GM18508 (cell line): ENCODE results near the gene IL12RB1.

Experiments used
- ATAC-seq: cut with Tn5 transposase; IDR thresholded peaks from one replicate; pipeline ENCODE4 v1.9.1; 2021; ENCODE audit warnings: moderate number of reproducible peaks; ENCODE audit not compliant: insufficient read depth, unreplicated experiment

Gene IL12RB1

GRCh38 chr19:18086590-18087138, at the start of gene IL12RB1:
Gene IL12RB1 (minus strand): TSS chr19:18086934. CDS start chr19:18086823, 111 bp downstream.
- no peak for ATAC-seq

DNA sequence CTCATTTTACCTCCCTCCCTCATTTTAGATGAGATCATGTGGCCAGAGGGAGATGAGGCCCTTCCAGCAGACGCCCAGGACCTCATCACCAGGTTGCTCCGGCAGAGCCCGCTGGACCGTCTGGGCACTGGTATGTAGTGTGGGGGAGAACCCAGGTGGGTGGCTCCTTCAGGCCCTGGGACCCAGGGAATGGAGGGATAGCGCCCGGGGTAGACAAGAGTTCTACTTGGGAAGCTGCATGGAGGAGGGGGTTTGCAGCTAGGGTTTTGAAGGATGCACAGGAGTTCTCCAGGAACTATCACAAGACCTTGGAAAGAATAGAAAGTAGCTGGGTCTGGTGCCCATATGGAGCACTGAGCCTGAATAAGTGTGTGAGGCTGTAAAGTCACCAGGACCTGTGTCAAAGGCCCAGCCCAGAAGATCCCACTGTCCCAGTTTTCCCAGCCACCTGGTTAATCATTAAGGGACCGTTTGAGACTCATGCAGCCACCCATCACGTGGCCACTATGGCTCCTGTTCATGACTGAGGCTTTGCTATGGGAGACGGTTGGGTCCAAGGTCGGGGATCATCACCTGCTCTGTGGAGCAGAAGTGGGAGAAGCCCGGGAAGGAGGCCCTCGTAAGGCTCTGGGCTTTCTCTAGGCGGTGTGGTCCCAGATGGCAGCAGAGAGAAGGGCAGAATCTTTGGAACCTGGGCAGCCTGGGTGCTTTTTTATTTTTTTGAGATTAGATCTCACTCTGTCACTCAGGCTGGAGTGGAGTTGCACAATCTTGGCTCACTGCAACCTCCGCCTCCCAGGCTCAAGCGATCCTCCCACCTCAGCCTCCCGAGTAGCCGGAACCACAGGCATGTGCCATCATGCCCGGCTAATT, 49.2 kb upstream of the IL12RB1 start:
- ATAC-seq, result no peak

DNA sequence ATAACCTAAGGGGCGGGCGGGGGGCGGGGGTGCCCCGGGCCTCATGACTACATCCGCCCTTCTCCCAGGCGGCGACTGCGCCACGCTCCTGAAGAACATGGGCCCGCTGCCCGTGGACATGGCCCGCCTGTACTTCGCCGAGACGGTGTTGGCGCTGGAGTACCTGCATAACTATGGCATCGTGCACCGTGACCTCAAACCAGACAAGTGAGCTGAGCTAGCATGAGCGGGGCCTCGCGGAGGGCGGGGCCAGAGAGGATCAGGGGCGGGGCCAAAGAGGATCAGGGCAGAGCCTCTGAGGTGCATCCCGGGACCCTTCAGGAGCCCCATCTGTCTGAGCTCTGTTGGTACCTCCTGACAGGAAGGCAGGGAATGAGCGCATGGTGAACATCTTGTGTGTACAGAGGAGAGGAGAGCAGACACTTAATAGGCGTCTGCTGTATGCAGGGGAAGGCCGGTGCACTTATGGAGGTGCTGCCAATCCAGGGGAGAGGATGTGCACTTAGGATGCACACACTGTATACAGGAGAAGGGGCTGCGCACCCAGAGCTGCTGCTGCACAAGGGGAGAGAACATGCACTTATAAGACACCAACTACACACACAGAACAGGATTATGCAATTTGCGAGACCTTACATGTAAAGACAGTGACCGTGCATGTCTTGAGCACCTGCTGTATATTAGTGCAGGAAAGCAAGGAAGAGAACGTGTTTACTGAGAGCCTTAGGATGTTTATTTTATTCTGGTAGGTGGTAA, 45.3 kb upstream of the IL12RB1 start:
- no peak for ATAC-seq

GRCh38 chr19:18130523-18131242, 43.9 kb upstream of the IL12RB1 start:
- ATAC-seq, result no peak

- no peak for ATAC-seq
These were observed 42.1 kb upstream of the IL12RB1 start for GRCh38 chr19:18128805-18129204.

DNA sequence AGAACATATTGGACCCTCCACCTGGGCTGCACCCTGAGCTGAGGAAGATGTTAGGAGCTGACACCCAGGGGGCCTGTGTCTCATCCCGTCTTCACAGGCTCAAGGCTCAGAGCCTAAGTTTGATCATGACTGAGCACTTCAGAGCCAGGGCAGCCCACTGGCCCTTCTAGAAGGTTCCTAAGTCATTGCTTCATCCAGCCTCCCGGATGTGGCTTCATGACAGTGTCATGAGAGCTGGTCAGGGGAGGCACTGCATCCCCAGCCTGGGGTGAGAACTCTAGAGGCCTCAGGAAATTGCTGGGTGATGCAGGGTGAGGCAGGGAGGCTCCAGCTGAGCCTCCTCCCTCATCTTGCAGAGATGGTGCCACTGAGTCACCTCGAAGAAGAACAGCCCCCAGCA, 41.3 kb upstream of the IL12RB1 start:
- ATAC-seq, result no peak

- no peak for ATAC-seq
These were observed 39.4 kb upstream of the IL12RB1 start for GRCh38 chr19:18126097-18126496.

GRCh38 chr19:18123819-18124218, 37.1 kb upstream of the IL12RB1 start:
- ATAC-seq, result no peak

- no peak for ATAC-seq
These were observed 36.4 kb upstream of the IL12RB1 start for GRCh38 chr19:18122860-18123795.

DNA sequence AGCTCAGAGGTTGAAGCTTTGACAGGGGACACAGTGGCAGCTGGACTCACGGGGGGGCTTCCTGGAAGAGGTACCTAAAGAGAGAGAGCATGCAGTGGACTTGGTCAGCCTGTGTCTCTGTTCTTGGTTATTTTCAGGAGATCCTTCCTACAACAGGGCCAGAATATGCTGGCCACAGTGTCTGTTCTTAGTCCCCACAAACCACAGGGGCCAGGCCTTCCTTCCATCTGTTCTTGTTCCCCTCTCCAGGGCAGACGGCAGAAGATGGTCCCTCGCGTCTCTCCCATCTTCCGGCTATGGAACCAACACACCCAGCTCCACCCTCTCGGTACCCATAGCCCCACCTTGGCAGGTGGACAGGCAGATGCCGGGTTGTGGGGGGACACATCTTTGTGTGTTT, 35.7 kb upstream of the IL12RB1 start:
- no peak for ATAC-seq

DNA sequence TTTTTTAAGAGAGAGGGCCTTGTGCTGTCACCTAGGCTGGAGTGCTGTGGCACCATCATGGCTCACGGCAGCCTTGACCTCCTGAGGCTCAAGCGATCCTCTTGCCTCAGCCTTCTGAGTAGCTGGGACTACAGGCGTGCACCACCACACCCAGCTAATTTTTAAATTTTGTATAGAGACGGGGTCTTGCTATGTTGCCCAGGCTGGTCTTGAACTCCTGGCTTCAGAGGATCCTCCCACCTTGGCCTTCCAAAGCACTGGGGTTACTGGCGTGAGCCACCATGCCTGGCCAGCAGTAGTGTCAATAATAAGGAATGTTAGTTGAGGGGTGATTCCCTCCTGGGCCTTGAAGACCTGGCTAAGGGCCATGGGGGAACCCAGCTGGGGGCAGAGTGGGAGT, 34.4 kb upstream of the IL12RB1 start:
- no peak for ATAC-seq

DNA sequence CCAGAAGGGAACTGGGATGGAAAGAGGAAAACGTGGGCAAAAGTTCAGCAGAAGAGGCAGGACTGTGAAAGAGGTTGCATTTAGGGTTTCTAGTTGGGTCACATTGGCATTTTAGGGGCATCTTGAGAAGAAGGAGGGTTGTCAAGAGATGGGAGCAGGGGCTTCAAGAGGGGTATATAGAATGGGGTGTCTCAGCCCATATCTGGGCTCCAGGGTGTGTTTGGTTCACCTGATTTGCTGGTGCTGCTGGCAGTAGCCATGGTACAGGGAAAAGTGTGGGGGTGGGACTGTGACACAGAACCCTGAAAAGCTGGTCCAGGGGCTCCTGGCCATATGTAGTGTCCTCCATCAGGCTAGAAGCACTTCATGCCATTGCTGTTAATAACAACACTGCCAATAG, 33.4 kb upstream of the IL12RB1 start:
- ATAC-seq, result no peak

- ATAC-seq, result no peak
These were observed 33.0 kb upstream of the IL12RB1 start for GRCh38 chr19:18119717-18120105.

GRCh38 chr19:18119013-18119716, 32.4 kb upstream of the IL12RB1 start:
- ATAC-seq, result no peak

DNA sequence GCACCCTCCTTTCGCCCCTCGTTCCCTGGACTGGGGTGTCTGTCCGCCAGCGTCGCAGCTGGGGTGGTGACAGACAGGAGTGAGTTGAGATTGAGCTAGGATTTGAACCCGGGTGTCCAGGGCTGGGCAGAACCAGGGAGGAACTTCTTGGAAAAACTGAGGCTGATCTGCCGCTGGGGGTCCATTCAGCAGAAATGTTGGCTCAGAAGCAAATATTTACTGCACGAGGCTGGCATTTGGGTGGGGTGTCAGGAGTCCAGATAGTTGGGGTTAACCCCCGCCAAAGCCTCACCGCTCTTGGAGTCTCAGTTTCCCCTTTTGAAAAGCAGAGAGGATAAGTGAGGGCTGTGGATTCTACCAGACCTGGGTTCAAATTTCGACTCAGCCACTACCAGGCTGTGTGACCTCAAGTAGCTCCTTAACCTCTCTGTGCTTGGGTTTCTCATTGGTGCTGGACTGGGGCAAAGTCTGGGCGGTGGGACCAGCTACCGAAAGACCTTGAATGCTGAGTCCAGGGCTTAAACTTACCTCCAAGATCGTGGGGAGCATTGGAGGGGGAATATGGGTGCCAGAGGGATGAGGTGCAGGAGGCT, 31.8 kb upstream of the IL12RB1 start:
- no peak for ATAC-seq

GRCh38 chr19:18117692-18118378, 31.1 kb upstream of the IL12RB1 start:
- no peak for ATAC-seq

GRCh38 chr19:18117364-18117691, 30.6 kb upstream of the IL12RB1 start:
- ATAC-seq, result no peak

DNA sequence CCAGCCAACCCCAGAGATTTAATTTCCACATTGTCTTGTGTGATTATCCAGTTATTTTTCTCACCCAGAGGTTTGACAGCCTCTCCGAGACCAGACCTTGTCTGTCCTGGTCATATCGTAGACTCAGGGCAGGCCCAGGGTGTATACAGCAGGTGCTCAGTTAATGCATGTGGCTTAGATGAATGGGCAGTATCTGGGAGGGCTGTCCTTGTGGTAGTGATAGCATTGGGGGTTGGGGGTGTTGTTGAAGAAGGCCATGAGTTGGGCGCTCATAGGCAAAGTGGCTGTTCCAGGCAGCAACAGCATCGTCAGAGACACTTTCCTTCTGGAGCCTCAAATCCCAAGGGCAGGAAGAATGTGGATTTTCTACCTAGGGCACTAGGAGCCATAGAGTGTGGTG, 27.7 kb upstream of the IL12RB1 start:
- ATAC-seq, result no peak
